ENCODE data around the gene LSM7.

DNA sequence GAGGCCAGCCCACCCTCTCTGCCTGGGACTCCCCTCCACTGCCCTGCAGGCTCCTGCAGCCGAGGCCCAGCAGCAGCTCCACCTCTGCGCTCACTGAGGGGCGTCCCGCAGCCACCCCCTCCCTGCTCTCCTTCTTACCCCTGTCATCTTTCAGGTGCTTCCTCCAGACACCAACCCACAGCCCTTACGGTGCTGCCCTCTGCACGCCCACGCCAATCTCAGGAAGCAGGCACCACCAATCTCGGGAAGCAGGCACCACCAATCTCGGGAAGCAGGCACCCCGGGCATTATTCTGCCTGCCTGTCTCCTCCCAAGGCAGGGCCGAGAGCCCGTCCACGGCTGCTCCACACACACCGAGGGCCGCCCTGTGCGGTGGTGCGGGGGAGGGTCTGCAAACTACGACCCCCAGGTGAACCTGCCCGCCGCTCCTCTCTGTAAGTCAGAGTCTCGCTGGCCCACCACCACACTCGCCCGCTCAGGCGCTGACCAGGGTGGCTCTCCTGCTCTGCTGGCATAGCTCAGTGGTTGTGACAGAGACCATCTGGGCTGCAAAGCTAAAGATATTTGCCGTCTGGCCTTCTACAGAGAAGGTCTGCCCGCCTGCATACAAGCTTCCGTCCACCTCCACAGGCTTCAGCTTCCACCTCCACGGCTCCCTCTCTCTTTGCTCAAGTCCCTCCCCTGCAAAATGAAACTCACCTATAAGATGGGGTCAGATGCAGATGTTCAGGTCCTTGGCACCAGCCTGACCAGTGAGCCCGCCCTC is 2.9 kb downstream of the LSM7 start:
- TF ChIP-seq, protein P1, sequence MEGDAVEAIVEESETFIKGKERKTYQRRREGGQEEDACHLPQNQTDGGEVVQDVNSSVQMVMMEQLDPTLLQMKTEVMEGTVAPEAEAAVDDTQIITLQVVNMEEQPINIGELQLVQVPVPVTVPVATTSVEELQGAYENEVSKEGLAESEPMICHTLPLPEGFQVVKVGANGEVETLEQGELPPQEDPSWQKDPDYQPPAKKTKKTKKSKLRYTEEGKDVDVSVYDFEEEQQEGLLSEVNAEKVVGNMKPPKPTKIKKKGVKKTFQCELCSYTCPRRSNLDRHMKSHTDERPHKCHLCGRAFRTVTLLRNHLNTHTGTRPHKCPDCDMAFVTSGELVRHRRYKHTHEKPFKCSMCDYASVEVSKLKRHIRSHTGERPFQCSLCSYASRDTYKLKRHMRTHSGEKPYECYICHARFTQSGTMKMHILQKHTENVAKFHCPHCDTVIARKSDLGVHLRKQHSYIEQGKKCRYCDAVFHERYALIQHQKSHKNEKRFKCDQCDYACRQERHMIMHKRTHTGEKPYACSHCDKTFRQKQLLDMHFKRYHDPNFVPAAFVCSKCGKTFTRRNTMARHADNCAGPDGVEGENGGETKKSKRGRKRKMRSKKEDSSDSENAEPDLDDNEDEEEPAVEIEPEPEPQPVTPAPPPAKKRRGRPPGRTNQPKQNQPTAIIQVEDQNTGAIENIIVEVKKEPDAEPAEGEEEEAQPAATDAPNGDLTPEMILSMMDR (conservative IDR thresholded peaks at IDR 0.05 in 1 of 2, IDR thresholded peaks at IDR 0.05 in 1 of 2; ENCODE audit: extremely low read depth in 1 of 2, insufficient read depth in 1 of 2, low read depth in 1 of 2, low read length in 2 of 2), result no peak
- no peak for TF ChIP-seq EZH2 (IDR thresholded peaks at IDR 0.05; ENCODE audit: borderline replicate concordance, low read length)

Measured in mammary epithelial cell (primary cell).